ENCODE data around the gene ENSA.
"Not testable (repeated sequence)": the region's sequence is repeated elsewhere in the genome, so short reads cannot be mapped to it uniquely, and the experiment has no call there.

ENSA gene

DNA sequence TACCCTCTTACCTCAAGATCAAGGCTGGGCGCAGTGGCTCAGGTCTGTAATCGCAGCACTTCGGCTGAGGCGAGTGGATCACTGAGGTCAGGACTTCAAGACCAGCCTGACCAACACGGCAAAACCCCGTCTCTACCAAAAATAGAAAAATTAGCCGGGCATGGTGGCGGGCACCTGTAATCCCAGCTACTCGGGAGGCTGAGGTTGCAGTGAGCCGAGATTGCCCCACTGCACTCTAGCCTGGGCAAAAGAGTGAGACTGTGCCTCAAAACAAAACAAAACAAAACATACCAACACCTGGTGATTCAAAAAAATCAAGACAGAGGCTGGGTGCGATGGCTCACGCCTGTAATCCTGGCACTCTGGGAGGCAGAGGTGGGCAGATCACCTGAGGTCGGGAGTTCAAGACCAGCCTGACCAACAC is 55.8 kb downstream of the ENSA start:
- H3K4me3 ChIP-seq (ENCODE audit: low read length); H3K9me3 ChIP-seq (ENCODE audit: insufficient read depth, low read depth, low read length); H3K9ac ChIP-seq (ENCODE audit: low read depth, low read length); H3K27me3 ChIP-seq (ENCODE audit: insufficient read depth, low read length): not testable (repeated sequence)
- peak overlapping the region; percentile 66; the same call in 1 of the 2 replicates for H3K27ac ChIP-seq (ENCODE audit: low read depth, low read length)
- peaks cover 51% of the 10 kb centered on the region for H3K4me1 ChIP-seq (ENCODE audit: insufficient read depth, low read length)
- WGBS: 86% methylated on average over 13 of the region's 13 CpGs
- peaks cover 78% of the 10 kb centered on the region for H3K36me3 ChIP-seq (ENCODE audit: insufficient read depth, low read length)

GRCh38 chr1:150572918-150573647 is 56.3 kb downstream of the ENSA start:
- H3K9me3 ChIP-seq (ENCODE audit: insufficient read depth, low read depth, low read length): no peaks in the 10 kb centered on the region
- peaks cover 55% of the 10 kb centered on the region for H3K4me1 ChIP-seq (ENCODE audit: insufficient read depth, low read length)
- peaks cover 73% of the 10 kb centered on the region for H3K36me3 ChIP-seq (ENCODE audit: insufficient read depth, low read length)
- H3K27me3 ChIP-seq (ENCODE audit: insufficient read depth, low read length): no peaks in the 10 kb centered on the region
- 83% methylated on average over 4 of the region's 4 CpGs for WGBS
- no peak overlapping the region; the same call in 1 of the 2 replicates for H3K4me3 ChIP-seq (ENCODE audit: low read length)
- peak overlapping the region; percentile 66; the same call in 1 of the 2 replicates for H3K27ac ChIP-seq (ENCODE audit: low read depth, low read length)
- no peak overlapping the region for H3K9ac ChIP-seq (ENCODE audit: low read depth, low read length)
